ENCODE data around the gene ROPN1.

The ROPN1 gene

GRCh38 chr3:124033360-124034015, 41.6 kb upstream of the ROPN1 start, which contains the start of gene KALRN (continued):
- TF ChIP-seq ZNF292 (tag by site-specific recombination; IDR thresholded peaks at IDR 0.05; ENCODE audit: borderline replicate concordance, low read depth) = no peak
- TF ChIP-seq ZNF561 (tag by site-specific recombination; IDR thresholded peaks at IDR 0.05; ENCODE audit: borderline replicate concordance) = no peak
- TF ChIP-seq ZNF394 (tag by site-specific recombination; IDR thresholded peaks at IDR 0.05; ENCODE audit: borderline replicate concordance) = peak; percentile 86
- TF ChIP-seq PATZ1 (tag by site-specific recombination; IDR thresholded peaks at IDR 0.05) = peak; percentile 85
- no peak for TF ChIP-seq EGR2 (tag by site-specific recombination; IDR thresholded peaks at IDR 0.05; ENCODE audit: low read depth)
- TF ChIP-seq GLIS1 (tag by site-specific recombination; IDR thresholded peaks at IDR 0.05) = peak; percentile 76
- TF ChIP-seq ZNF48 (tag by site-specific recombination; IDR thresholded peaks at IDR 0.05) = no peak
- TF ChIP-seq, protein P1, sequence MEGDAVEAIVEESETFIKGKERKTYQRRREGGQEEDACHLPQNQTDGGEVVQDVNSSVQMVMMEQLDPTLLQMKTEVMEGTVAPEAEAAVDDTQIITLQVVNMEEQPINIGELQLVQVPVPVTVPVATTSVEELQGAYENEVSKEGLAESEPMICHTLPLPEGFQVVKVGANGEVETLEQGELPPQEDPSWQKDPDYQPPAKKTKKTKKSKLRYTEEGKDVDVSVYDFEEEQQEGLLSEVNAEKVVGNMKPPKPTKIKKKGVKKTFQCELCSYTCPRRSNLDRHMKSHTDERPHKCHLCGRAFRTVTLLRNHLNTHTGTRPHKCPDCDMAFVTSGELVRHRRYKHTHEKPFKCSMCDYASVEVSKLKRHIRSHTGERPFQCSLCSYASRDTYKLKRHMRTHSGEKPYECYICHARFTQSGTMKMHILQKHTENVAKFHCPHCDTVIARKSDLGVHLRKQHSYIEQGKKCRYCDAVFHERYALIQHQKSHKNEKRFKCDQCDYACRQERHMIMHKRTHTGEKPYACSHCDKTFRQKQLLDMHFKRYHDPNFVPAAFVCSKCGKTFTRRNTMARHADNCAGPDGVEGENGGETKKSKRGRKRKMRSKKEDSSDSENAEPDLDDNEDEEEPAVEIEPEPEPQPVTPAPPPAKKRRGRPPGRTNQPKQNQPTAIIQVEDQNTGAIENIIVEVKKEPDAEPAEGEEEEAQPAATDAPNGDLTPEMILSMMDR (tag by site-specific recombination; IDR thresholded peaks at IDR 0.05) = peak; percentile 24; the same call in 1 of the 2 replicates
- no peak for TF ChIP-seq ZNF514 (tag by site-specific recombination; IDR thresholded peaks at IDR 0.05)
- no peak for TF ChIP-seq ZNF830 (tag by site-specific recombination; IDR thresholded peaks at IDR 0.05; ENCODE audit: low read depth)
- TF ChIP-seq SP2 (tag by site-specific recombination; IDR thresholded peaks at IDR 0.05) = no peak
- TF ChIP-seq ZNF335 (tag by site-specific recombination; conservative IDR thresholded peaks at IDR 0.05) = peak; percentile 60
- TF ChIP-seq ZNF114 (tag by site-specific recombination; IDR thresholded peaks at IDR 0.05) = no peak
- TF ChIP-seq, protein P2, sequence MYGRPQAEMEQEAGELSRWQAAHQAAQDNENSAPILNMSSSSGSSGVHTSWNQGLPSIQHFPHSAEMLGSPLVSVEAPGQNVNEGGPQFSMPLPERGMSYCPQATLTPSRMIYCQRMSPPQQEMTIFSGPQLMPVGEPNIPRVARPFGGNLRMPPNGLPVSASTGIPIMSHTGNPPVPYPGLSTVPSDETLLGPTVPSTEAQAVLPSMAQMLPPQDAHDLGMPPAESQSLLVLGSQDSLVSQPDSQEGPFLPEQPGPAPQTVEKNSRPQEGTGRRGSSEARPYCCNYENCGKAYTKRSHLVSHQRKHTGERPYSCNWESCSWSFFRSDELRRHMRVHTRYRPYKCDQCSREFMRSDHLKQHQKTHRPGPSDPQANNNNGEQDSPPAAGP (tag by site-specific recombination; IDR thresholded peaks at IDR 0.05) = no peak; the same call in 1 of the 2 replicates
- TF ChIP-seq, protein P3, sequence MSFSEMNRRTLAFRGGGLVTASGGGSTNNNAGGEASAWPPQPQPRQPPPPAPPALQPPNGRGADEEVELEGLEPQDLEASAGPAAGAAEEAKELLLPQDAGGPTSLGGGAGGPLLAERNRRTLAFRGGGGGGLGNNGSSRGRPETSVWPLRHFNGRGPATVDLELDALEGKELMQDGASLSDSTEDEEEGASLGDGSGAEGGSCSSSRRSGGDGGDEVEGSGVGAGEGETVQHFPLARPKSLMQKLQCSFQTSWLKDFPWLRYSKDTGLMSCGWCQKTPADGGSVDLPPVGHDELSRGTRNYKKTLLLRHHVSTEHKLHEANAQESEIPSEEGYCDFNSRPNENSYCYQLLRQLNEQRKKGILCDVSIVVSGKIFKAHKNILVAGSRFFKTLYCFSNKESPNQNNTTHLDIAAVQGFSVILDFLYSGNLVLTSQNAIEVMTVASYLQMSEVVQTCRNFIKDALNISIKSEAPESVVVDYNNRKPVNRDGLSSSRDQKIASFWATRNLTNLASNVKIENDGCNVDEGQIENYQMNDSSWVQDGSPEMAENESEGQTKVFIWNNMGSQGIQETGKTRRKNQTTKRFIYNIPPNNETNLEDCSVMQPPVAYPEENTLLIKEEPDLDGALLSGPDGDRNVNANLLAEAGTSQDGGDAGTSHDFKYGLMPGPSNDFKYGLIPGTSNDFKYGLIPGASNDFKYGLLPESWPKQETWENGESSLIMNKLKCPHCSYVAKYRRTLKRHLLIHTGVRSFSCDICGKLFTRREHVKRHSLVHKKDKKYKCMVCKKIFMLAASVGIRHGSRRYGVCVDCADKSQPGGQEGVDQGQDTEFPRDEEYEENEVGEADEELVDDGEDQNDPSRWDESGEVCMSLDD (tag by site-specific recombination; IDR thresholded peaks at IDR 0.05) = peak; percentile 88
- peak; percentile 85 for TF ChIP-seq ZBTB8A (tag by site-specific recombination; IDR thresholded peaks at IDR 0.05)
- TF ChIP-seq ZNF704 (tag by site-specific recombination; IDR thresholded peaks at IDR 0.05) = no peak
- TF ChIP-seq ZNF521 (tag by site-specific recombination; IDR thresholded peaks at IDR 0.05) = no peak
- TF ChIP-seq ZNF274 (IDR thresholded peaks at IDR 0.05; ENCODE audit: low read length) = no peak
- no peak for TF ChIP-seq ZNF274 (tag by site-specific recombination; IDR thresholded peaks at IDR 0.05; ENCODE audit: borderline replicate concordance)
- TF ChIP-seq, protein P4, sequence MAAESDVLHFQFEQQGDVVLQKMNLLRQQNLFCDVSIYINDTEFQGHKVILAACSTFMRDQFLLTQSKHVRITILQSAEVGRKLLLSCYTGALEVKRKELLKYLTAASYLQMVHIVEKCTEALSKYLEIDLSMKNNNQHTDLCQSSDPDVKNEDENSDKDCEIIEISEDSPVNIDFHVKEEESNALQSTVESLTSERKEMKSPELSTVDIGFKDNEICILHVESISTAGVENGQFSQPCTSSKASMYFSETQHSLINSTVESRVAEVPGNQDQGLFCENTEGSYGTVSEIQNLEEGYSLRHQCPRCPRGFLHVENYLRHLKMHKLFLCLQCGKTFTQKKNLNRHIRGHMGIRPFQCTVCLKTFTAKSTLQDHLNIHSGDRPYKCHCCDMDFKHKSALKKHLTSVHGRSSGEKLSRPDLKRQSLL (tag by site-specific recombination; IDR thresholded peaks at IDR 0.05) = no peak
- TF ChIP-seq ZFHX2 (tag by site-specific recombination; conservative IDR thresholded peaks at IDR 0.05) = peak; percentile 52
